ENCODE results near the gene FAIM. TPM values are rescaled to one million over a fixed set of nuclear protein-coding genes. Genes with fewer than 3 reads are reported as not detected.

FAIM gene
- total RNA-seq = 8.5 and 8.6 TPM in 2 replicates

GRCh38 chr3:138608322-138609135 is at the start of gene FAIM:
Gene FAIM, plus strand, starts transcription at chr3:138608771. Its CDS starts 10,956 bp downstream, at chr3:138619727.

DNA sequence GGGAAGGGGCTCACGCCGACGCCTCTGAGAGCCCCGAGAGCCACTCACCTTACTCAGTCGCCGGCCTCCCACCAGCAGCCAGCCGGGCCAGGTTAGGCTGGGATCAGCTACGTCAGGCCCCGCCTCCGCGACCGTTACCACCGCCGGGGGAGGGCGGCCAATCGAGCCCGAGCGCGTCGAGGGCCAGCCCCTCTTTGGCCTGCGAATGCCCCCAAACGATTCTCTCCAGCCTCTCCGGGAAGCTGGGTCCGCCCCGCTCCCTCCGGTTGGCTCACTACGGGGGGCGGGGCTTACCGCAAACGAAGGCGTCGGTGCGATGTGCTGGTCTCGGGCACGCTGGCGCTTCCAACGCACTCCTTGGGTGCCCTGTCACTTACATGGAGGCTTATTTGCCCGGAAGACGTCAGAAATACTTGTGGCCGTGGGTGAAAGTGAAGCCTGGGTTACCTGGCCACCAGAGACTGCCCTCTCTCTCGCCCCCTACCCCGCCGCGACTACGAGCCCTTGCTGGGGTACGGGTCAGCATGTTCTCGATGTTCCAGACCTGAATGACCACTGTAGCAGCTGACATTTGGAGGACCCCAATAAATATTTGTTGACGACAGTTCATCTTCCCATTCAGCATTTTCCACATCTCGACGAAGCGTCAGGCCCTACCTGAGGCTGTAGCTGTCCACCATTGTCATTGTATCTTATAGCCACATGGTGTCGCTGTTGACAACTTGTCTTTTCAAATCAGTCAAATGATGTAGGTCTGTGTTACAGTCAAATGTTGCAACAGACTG is 14.2 kb upstream of the FAIM start, which contains the start of gene CEP70:
CEP70 (minus strand) TSS at position 111 of the 785 bp plus-strand sequence. CDS start 21,333 bp downstream, outside the sequence.

Other genes with a start within 250 kb of the FAIM start
- gene ESYT3, start 174.2 kb upstream of the FAIM start, total RNA-seq = under 0.01 and 0.09 TPM in 2 replicates
- 13.9 and 14.6 TPM in 2 replicates for gene CEP70, start 14.5 kb upstream of the FAIM start, total RNA-seq
- gene PIK3CB, start 226.2 kb downstream of the FAIM start, total RNA-seq = 12.1 and 17.3 TPM in 2 replicates

All from endothelial cell of coronary artery (primary cell).